Measurements from ENCODE around the gene MAML2.
"Not testable (repeated sequence)": the region's sequence is repeated elsewhere in the genome, so short reads cannot be mapped to it uniquely, and the experiment has no call there.

The MAML2 gene

DNA sequence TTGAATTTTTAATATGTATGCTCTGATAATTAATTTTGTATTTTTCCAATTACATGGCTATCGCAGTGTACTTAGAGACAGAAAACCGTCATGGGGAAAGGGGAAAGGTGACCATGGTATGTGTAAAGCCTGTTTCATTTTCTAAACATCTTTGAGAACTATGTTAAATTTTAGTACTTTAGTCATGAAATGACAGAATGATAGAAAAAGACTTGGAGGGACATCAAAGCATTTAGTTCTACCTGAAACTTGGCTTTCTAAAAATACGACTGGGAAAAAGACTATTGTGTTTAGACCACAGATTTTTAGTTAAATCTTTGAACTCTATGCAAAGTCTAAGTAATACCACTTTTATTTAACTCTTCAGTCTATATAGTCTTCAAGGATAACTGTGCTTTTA is 54.1 kb downstream of the MAML2 start:
- DNase-seq: no peak

DNA sequence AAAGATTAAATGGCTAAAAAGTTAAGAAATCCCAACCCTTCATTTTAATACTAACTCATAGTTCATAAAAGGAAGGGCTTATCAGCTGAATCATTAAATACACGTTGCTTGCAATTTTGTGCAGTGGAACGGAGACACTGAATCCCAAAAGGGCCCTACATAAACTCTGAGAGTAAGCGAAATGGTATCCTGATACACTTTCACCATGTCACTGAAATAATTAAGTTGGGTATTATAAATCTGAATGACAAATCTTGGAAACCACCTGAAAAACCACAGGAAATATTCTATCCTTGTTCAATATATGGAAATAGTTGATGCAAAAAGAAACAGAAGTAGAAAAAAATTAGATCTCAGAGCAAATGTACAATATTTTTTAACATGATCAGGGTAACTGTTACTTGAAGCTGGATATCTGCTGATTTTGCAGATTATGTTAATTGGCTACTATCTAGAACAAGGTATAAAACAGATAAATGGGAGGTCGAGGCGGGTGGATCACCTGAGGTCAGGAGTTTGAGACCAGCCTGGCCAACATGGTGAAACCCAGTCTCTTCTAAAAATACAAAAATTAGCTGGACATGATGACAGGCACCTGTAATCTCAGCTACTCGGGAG is 55.1 kb downstream of the MAML2 start:
- no peak for DNase-seq

DNA sequence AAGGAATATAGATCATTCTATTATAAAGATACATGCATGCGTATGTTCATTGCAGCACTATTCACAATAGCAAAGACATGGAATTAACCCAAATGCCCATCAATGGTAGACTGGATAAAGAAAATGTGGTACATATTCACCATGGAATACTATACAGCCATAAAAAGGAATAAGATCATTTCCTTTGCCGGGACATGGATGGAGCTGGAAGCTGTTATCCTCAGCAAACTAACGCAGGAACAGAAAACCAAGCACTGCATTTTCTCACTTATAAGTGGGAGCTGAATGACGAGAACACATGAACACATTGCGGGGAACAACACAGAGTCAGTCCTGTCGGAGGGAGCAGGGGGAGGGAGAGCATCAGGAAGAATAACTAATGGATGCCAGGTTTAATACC is 57.0 kb downstream of the MAML2 start:
- DNase-seq: not testable (repeated sequence)

DNA sequence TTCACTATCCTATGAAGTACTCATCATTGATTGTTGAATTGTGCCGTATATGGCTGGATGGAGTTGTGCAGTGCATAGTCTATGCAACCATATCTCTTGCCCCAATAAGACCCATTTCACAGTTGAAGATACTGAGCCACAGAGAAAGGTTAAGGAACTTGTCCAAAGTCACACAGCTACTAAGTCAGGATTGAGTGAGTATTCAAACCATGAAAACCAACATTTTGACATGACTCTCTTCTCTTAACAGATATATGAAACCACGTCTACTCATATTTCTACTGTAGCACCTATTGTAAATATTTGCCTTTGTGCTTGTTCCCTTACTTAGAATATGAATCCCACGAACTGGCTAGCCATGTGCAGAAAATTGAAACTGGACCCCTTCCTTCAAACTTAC is 58.1 kb downstream of the MAML2 start:
- DNase-seq: no peak

DNA sequence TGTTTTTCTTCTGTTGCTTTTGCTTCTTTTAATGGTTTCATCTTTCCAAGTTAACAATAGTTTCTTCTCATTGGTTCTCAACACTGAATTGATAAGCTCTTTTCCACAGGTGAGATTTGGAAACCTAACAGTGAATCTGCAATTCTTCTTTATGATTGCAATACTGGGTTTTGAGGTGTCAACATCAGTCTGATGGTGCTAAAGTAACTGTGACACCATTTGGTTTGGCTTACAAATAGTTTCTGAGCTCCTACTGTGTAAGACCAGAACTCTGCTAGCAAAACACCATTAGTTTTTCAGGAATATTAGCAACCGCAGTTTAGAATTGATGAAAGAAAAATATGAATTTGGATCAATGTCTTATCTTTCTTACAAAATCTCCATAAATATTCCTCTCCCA is 58.6 kb downstream of the MAML2 start:
- no peak for DNase-seq

DNA sequence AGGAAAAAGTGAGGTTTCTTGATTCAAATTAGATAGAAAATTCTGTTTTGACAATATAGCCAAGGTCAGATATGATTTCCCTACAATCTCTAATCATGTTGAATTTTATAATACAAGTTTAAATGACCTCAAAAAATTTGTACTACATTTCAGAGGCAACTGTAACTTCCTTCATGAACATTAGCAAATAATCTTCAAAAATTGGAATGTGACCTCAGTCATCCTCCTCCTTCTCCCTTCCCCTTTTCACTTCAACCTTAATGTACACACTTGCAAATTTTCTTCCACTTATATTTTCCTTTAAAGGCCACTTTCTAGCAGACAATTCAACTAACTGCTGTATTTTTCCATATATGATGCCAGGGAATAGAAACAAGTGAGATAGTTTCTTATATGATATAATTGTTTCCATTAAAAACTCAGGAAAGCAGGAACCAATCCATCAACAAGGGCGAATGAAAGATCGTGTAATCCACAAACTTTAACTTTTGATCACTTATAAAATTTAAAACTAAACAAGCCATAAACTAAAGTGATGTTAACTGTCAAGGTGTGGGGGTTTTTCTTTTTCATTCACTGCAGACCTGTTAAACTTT is 60.3 kb downstream of the MAML2 start:
- DNase-seq: no peak

DNA sequence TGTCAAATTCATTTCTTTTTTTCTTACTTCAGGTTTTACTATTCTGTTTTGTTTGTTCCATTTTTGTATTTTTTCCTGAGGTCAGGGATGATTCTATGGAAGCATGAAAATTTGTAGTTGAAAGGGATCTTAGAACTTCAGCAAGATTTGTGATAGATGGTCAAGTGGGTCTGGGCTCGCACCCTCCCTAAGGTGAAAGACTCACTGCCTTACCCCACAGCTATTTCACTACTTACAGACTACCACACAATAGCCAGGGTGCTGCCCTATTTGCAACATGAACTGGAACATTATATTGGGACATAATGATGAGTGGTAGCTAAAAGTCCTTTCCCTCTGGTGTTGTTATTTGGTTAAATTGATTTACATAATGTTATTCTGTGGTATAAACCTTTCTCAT is 62.6 kb downstream of the MAML2 start:
- DNase-seq: no peak

DNA sequence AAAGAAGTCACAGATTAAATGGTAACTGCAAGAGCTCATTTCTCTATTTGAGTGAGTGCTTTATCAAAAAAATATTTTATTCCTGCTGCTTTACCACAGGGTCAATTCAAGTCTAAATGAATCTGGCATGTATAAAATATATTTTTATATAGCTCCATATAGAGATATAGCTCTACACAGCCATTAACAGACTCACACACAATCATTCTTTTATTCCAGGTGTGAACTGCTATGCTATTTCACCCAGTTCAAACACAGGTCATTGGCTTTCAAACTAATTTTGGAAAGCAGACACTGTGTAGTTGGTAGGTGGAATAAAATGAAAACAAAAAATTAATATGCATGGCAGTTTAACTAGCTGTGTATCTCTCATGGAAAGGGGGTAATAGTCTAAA is 63.1 kb downstream of the MAML2 start:
- no peak for DNase-seq

DNA sequence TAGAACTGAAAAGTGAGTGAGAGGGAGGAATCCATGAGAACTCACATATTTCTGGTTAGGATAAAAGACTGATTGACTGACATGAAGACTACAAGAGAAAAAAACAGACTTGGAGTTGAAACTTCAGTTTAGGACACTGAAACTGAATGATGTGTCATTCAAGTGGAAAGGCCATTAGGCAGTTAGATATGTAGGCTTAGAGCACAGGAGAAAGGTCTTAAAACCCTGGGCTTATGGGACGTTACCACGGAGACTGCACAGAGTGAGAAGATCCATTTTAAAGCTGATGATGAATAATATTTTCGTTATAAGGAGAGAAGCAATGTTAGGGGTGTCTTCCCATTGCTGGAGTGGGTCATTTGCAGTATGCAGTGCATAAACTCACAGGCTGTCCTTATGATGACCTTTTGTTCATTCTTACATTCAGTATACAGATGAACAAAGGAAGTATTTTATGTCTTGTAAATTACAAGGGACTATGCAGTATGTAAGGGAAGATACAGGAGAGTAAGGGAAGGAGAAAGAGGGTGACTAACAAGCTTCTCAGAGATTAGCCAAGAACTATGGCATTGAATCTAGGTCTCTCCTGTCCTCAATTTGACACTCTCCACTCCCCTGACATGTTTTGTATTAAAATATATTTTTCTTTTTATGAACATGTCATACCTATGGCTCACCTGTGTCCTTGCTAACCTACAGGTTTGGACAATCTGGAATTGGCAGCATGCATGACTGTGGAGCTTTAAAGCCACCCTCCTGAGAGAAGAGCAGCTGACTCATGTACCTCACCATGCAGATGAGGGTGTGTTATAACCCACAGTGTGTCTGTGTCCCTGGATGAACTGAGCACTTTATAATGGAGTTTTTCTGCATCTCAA is 63.7 kb downstream of the MAML2 start:
- no peak for DNase-seq

DNA sequence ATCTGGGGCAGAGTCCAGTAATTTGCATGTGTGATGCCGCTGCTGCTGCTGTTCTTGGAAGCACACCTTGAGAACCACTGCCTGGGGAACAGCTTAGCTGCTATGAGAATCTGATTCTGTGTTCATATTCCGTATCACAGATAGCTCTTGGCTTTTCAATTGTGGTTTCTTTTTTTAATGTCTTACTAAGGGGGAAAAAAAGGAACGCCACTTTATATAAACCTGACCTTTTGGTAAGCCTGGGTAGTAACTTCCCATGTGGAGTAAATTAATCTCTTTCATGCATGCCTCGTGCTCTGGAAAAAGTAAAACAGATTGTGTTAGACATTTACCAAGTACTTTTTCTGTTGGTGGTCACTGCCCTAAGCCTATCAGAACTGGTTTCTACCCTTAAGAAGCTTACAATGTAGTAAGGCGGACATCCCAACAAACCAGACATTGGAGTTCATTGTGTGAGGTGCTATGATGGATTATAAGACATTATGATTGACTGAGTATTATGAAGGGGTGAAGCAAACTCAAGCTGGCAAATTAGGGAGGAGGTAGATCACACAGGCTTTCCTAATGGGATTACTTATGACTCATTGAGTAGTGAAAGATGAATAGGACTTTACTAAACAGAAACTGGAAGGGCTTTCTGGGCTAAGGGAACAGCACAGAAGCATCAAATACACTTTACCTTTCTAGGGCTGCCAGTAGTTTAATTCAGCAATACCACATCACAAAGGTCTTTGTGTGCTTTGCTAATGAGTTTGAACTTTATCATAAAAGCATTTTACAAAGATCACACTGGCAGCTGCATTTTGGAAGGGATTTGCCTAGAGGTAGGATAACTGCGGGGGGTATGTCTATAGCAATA is 64.7 kb downstream of the MAML2 start:
- no peak for DNase-seq

DNA sequence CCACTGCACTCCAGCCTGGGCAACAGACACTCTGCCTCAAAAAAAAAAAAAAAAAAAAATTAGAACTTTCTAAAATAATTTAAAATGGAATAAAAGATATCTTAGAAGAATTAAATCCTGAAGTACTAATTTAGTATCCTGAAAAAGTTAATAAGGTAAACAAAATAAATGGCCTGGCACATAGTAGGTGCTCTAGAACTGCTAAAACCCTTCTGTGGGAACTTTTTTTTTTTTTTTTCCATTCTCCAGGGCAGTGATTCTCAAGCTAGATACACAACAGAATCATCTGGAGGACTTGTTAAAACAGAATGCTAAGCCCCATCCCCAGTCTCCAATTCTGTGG is 65.3 kb downstream of the MAML2 start:
- no peak for DNase-seq

DNA sequence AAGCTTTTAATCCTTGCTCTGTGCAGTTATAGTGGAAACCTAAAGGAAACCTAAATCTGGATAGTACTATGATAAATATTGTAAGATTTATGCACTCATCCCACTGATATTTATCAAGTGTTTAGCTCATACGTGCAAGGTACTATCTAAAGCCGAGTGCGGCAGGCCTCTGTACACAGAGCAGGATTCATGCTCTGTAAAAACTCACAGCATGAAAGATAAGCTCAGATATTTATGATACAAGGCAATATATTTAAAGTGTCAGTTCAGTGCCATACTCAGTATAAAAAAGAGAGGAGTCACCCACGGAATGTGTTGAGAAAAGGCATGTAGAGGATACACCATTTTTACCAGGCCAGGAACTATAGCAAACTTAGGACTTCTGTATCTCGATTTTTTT is 66.2 kb downstream of the MAML2 start:
- no peak for DNase-seq

DNA sequence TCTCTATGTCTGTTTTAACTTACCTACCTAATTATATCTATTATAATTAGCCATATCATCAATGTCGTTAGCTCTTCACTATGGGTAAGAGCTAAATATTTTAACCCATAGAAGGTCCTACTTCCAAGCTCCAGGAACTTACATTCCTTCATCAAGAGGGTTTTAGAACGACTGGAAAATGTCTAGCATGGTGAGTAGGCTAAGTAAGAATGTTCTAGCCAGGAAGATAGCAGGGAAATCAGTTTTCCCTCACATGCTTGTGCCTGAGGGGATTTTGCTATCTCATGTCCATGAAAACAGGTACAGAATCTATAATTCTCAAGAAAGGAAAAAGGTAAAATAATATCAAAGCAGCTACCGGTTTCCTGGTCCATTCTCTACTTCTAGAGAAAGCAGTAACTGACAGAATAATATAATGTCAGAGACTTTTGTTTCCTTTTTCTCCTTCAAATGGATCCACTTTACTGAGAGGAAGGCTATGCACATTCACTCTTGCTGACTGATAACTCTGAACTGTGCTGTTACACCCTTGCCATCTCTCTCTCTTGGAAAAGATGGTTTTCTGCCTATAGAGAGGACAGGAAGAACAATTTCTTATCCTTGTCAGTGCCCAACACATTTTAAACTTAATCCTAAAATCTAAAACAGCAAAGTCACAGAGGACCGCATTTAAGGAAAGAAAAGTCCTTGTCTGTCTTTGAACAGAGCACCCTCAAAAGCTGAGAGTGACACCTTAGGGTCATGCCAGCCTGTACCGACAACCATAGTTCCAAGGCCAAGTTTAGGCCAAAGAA is 67.0 kb downstream of the MAML2 start:
- no peak for DNase-seq

DNA sequence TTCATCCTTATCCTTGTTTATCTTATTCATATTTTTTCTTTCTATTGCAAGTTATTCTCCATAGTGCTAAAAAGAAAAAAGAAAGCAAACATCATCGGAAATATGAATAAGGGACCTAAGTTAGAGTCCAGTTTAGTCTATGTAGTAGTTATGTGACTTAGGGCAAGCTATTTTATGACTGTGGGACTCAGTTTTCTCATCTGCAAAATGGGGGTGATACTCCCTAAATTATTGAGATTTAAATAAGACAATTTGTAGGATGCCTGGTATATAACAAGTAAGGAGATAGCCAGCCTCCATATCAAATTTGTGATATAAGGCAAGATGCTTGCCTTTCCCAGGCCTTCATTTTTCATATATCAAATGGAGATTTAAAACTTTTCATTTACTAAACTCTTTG is 69.5 kb downstream of the MAML2 start:
- DNase-seq: no peak

DNA sequence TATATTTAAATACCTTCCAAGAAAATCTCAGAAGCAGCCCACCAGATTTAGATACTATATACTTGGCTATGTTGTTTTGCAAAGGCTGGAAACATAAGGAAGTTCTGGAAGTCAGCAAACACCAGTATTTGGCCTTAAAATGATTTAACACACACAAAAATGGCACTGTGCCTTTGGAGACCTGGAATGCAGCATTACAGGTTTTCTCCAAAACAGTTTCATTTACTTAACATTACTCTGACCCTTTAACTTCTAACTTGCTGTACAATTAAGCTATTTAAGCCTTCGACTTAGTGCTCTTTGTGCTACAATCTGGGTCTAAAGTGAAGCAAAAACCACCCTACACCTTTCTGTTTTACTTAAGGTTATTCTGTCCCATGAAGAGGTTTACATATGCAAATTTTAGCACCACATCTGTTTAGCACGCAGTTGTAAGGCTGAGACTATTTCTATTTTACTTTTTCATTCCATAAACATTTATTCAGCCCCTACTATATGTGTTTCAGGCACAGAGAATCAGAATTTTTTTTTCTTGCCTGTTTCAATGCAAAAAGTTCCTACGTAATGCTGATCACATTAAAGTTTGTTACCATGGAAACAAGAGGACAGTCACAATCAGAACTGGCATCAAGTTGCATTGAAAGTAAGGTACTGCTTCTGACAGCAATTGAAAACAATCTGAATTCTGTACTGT is 70.3 kb downstream of the MAML2 start:
- no peak for DNase-seq

DNA sequence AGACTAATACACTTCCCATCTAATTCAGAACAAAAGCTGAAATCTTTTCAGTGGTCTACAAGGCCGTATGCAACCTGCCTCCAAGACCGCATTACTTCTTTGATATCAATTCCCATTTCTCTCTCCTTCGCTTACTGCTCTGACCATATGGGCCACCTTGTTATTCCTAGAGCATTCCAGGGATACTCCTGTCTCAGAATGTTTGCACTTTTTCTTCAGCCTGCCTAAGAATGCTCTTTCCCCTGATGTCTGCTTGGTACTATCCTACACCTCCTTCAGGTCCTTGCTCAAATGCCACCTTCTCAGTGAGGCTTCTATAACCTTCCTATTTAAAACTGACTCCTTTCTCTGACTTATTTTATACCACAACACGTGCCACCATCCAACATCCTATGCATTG is 71.2 kb downstream of the MAML2 start:
- DNase-seq: no peak

DNA sequence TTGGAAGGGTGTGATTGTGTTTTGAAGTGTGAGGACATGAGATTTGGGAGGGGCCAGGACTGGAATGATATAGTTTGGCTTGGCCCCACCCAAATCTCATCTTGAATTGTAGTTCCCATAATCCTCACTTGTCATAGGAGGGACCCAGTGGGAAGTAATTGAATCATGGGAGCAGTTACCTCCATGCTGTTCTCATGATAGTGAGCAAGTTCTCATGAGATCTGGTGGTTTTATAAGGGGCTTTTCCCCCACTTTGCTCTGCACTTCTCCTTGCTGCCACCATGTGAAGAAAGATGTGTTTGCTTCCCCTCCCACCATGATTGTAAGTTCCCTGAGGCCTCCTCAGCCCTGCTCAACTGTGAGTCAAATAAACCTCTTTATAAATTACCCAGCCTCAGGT is 71.6 kb downstream of the MAML2 start:
- DNase-seq: not testable (repeated sequence)

DNA sequence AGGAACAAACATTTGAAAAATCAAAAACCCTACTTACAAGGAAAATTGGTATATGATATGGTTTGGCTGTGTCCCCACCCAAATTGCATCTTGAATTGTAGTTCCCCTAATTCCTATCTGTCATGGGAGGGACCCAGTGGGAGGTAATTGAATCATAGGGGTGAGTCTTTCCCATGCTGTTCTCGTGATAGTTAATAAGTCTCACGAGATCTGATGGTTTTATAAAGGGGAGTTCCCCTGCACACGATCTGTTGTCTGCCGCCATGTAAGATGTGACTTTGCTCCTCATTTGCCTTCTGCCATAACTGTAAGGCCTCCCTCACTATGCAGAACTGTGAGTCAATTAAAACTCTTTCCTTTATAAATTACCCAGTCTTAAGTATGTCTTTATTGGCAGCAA is 74.5 kb downstream of the MAML2 start:
- DNase-seq: not testable (repeated sequence)

DNA sequence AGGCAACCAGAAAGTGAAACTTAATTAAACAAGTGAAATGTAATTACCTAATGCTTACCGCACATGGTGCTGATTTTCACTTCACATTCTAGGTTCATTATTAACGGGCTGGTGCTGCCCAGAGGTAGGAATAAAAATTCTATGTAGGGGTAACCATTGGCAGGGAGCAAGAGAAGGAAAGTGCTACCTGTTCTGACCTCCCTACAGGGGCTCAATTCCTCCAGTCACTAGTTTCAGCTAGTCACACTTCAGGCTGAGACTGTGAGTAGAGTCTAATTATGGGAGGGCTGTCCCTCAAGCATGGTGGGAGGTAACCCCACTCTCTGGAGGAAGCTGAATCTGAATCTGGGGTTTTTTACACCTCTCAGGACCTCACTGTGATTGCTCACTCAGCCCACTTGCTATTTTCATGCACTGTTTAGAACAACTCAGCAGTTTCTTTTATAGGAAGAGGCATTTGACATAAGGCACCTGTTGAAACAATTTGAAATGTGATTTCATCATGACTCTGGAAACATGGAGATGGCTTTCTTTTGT is 75.4 kb downstream of the MAML2 start:
- DNase-seq: no peak

DNA sequence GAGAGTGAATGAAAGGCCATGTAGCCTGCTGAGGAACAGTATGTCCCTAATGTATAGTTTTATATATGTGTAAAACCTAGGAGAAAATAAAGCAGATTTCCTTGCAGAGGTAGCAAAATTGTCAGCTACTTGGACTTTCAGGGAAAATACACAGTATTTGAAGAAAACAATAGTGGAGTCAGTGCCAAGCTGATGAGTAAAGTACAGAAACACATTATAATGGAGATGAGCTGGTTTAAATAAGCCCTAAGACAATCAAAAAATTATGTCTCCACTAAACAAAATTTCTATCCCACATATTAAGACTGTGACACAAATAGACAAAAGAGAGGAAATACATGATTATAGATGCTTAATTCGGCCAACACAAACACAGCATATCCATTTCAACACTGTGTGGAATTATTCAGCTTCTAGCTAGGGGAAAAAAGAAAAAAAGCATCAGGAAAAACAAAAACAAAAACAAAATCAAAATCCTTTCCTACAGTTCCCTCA is 75.9 kb downstream of the MAML2 start:
- DNase-seq: no peak

DNA sequence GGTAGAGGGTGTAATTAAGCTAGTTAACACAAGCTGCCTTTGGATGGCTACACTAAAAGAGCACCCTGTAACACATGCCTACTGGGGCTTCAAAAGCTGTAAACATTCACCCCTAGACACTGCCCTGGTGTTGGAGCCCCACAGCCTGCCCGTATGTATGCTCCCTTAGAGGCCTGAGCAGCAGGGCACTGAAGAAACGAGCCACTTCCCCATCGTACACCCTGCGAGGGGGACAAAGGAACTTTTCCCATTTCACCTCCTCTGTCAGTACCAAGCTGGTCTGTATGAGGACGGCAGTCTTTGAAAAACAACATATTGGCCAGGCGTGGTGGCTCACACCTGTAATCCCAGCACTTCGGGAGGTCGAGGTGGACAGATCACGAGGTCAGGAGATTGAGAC is 77.0 kb downstream of the MAML2 start:
- no peak for DNase-seq

Data from effector CD8-positive, alpha-beta T cell (primary cell).